AG09319 (cell line): ENCODE results near the gene CCDC138.

Experiments used
- DNase-seq: peaks from one replicate; pipeline ENCODE4 v3.0.0-alpha.2; 2010; ENCODE audit warnings: low read depth; ENCODE audit errors: extremely low read depth
- CTCF ChIP-seq: IDR thresholded peaks from 2 replicates; pipeline ENCODE4 v1.5.1; 2011; ENCODE audit warnings: low read depth, mild to moderate bottlenecking, inconsistent platforms, low read length, moderate library complexity

The CCDC138 gene

GRCh38 chr2:108813732-108814131 lies 27.2 kb downstream of the CCDC138 start:
- DNase-seq: no peak
- TF ChIP-seq CTCF: no peak

GRCh38 chr2:108820482-108820881 lies 33.9 kb downstream of the CCDC138 start:
- TF ChIP-seq CTCF: no peak
- DNase-seq: no peak

- DNase-seq: no peak
- no peak for TF ChIP-seq CTCF
Observed at GRCh38 chr2:108823286-108823685, 36.7 kb downstream of the CCDC138 start.

- TF ChIP-seq CTCF: no peak
Observed at GRCh38 chr2:108824316-108825070, 37.9 kb downstream of the CCDC138 start.

GRCh38 chr2:108825254-108825653 lies 38.7 kb downstream of the CCDC138 start:
- DNase-seq: no peak
- TF ChIP-seq CTCF: no peak

More at GRCh38 chr2:108824316-108825070, 37.9 kb downstream of the CCDC138 start:
- no peak for DNase-seq

DNA sequence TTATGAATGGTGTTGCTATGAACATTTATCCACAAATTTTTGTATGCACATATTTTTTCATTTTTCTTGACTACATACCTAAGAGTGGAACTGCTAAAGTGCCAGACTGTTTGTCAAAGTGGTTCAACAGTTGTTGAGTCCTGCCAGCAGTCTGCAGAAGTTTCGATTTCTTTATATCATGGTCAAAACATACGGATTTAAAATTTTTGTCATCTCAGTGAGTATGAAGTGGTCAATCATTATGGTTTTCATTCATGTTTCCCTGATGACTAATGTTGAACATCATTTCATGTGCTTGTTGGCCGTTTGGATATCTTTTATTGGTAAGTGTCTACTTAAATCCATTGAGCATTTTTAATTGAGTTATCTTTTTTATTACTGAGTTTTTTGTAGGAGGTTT lies 39.2 kb downstream of the CCDC138 start:
- no peak for DNase-seq
- TF ChIP-seq CTCF: no peak

DNA sequence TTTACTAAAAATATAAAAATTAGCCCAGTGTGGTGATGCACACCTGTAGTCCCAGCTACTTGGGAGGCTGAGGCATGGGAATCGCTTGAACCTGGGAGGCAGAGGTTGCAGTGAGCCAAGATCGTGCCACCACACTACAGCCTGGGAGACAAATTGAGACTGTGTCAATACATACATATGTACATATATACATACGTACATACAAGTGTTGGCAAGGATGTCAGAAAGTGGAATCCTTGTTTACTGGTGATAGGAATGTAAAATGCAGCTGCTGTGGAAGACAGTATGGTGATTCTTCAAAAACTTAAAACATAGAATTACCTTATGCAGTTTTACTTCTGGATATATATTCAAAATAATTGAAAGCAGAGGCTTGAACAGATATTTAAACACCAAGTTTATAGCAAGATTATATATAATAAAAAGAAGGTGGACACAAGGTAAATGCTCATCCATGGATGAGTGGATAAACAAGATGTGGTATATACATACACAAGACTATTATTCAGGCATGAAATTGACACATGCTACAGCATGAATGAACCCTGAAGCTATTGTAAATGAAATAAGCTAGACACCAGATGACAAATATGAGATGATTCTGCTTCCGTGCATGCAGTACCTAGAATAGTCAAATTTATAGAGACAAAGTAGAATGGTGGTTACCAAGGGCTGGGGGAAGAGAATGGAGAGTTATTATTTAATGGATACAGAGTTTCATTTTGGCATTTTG lies 43.2 kb downstream of the CCDC138 start:
- no peak for DNase-seq
- TF ChIP-seq CTCF: no peak
